HG03196 (cell line): ENCODE data around the gene NF1.
"Not testable (repeated sequence)": the region's sequence is repeated elsewhere in the genome, so short reads cannot be mapped to it uniquely, and the experiment has no call there.

Experiments
- ATAC-seq: cut with Tn5 transposase; IDR thresholded peaks from one replicate; pipeline ENCODE4 v1.9.1; 2021; ENCODE audit not compliant: unreplicated experiment

The NF1 gene

GRCh38 chr17:31130286-31131224 is 35.8 kb downstream of the NF1 start:
- ATAC-seq = no peak

GRCh38 chr17:31131299-31131698 is 36.5 kb downstream of the NF1 start:
- ATAC-seq = no peak

GRCh38 chr17:31132977-31133376 is 38.2 kb downstream of the NF1 start:
- ATAC-seq = no peak

- ATAC-seq = no peak
Measured at GRCh38 chr17:31134576-31134975, 39.8 kb downstream of the NF1 start.

GRCh38 chr17:31136319-31136718 is 41.5 kb downstream of the NF1 start:
- ATAC-seq = no peak

- no peak for ATAC-seq
Measured at GRCh38 chr17:31140111-31140510, 45.3 kb downstream of the NF1 start.

- no peak for ATAC-seq
Measured at GRCh38 chr17:31144428-31144827, 49.7 kb downstream of the NF1 start.

- ATAC-seq = no peak
Measured at GRCh38 chr17:31144836-31145235, 50.1 kb downstream of the NF1 start.

- ATAC-seq = no peak
Measured at GRCh38 chr17:31147507-31148202, 52.9 kb downstream of the NF1 start.

- ATAC-seq = no peak
Measured at GRCh38 chr17:31148205-31148604, 53.4 kb downstream of the NF1 start.

- ATAC-seq = no peak
Measured at GRCh38 chr17:31152271-31152670, 57.5 kb downstream of the NF1 start.

GRCh38 chr17:31155208-31155810 is 60.5 kb downstream of the NF1 start:
- ATAC-seq = no peak

GRCh38 chr17:31156326-31156725 is 61.5 kb downstream of the NF1 start:
- ATAC-seq = no peak

GRCh38 chr17:31156864-31157263 is 62.1 kb downstream of the NF1 start:
- not testable (repeated sequence) for ATAC-seq

- ATAC-seq = no peak
Measured at GRCh38 chr17:31158746-31159377, 64.1 kb downstream of the NF1 start.

GRCh38 chr17:31163091-31163781 is 68.5 kb downstream of the NF1 start:
- ATAC-seq = no peak

- no peak for ATAC-seq
Measured at GRCh38 chr17:31167111-31167510, 72.3 kb downstream of the NF1 start.

GRCh38 chr17:31171701-31172100 is 76.9 kb downstream of the NF1 start:
- no peak for ATAC-seq

GRCh38 chr17:31172388-31172787 is 77.6 kb downstream of the NF1 start:
- ATAC-seq = no peak

GRCh38 chr17:31174215-31174614 is 79.4 kb downstream of the NF1 start:
- ATAC-seq = no peak

GRCh38 chr17:31175237-31175636 is 80.5 kb downstream of the NF1 start:
- no peak for ATAC-seq
